Measurements from ENCODE around the gene PITX1. TPM values are rescaled to one million over a fixed set of nuclear protein-coding genes. Genes with fewer than 3 reads are reported as not detected.

PITX1 gene
- total RNA-seq, 1 donor from 2014 or later = 23.8 TPM

DNA sequence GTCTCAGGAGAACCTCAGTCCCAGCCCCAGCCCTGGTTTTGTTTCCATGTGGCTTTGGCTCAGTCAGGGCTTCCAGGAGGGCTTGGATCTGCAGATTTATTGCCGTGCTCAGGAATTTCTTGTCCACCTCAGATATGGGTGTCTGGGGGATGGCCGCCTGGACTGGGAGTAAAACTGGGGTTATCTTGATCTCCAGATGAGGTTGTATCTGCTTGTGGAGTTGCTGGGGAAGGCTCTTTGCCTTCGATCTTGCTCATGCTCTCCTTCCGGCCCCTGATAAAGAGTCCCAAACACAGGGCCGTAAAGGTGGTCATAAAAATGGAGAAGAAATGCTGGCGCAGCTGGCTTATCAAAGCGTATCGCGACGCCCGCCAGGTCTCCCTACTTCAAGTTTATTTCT is 17.8 kb upstream of the PITX1 start:
- Histone ChIP-seq H3K4me1 (peaks cover 3 to 6% of the 10 kb centered on the region in 2 donors), H3K9me3 (no peaks in the 10 kb centered on the region), H3K27me3 (no peaks in the 10 kb centered on the region), H3K4me3 (no peak overlapping the region), H3K36me3 (no peaks in the 10 kb centered on the region), H3K27ac (no peak overlapping the region)
- intact Hi-C loops (cut with DNase I) = no loop called here
- DNase-seq (ENCODE audit: low spot score in 2 of 2) = no peak
- TF ChIP-seq, protein P1, sequence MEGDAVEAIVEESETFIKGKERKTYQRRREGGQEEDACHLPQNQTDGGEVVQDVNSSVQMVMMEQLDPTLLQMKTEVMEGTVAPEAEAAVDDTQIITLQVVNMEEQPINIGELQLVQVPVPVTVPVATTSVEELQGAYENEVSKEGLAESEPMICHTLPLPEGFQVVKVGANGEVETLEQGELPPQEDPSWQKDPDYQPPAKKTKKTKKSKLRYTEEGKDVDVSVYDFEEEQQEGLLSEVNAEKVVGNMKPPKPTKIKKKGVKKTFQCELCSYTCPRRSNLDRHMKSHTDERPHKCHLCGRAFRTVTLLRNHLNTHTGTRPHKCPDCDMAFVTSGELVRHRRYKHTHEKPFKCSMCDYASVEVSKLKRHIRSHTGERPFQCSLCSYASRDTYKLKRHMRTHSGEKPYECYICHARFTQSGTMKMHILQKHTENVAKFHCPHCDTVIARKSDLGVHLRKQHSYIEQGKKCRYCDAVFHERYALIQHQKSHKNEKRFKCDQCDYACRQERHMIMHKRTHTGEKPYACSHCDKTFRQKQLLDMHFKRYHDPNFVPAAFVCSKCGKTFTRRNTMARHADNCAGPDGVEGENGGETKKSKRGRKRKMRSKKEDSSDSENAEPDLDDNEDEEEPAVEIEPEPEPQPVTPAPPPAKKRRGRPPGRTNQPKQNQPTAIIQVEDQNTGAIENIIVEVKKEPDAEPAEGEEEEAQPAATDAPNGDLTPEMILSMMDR (IDR thresholded peaks at IDR 0.05) = no peak

DNA sequence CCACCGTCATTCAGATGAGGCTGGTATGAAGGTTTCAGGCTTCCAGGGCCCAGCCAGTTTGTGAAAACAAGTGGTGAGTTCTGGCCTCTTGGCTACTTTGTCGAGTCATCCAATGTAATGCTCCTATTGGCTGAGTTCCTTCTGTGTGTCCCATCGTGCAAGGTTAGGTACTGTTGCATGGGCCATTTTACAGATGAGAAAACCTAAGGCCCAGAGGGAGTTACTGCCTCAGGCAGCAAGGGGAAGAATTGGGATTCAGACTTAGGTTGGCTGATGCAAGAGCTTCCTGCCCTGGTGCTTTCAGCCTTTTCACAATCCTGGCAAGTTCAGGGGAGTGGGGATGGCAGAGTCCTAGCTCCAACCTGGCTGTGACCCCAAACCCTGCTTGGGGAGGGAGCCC is 17.4 kb upstream of the PITX1 start:
- Histone ChIP-seq H3K27me3 (no peaks in the 10 kb centered on the region), H3K27ac (no peak overlapping the region), H3K4me1 (peaks cover 3 to 6% of the 10 kb centered on the region in 2 donors), H3K36me3 (no peaks in the 10 kb centered on the region), H3K9me3 (no peaks in the 10 kb centered on the region), H3K4me3 (no peak overlapping the region)
- intact Hi-C loops (cut with DNase I) = no loop called here
- TF ChIP-seq, protein P1 (IDR thresholded peaks at IDR 0.05) = no peak
- no peak for DNase-seq (ENCODE audit: low spot score in 2 of 2)

DNA sequence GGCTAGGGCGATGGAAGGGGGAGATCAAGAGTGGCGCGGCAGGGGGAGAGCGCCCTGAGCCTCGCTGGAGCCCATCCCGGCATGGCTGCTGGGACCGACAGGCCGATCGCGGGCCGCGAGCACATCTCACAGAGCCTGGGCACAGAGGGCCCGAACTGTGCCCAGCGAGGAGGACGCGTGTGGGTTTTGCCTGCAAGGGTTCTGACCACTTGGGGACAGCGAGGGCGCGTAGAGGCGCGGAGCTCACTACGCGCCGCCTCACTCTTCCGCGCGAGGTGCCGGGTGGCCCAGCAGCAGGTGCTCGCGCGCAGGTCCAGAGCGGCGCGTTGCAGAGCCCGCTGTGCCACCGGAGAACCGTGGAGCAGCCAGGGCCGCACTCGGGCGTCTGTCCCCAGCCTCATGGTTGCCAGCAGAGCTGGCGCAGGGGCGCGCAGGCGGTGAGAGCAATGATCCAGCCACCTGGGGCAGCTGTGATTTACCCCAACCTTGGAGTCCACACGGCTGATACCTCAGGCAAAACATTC is 16.3 kb upstream of the PITX1 start:
- Histone ChIP-seq H3K27ac (no peak overlapping the region), H3K36me3 (no peaks in the 10 kb centered on the region), H3K4me3 (no peak overlapping the region), H3K4me1 (no peaks in the 10 kb centered on the region), H3K9me3 (no peaks in the 10 kb centered on the region), H3K27me3 (no peaks in the 10 kb centered on the region)
- intact Hi-C loops (cut with DNase I) = no loop called here
- no peak for DNase-seq (ENCODE audit: low spot score in 2 of 2)
- TF ChIP-seq, protein P1 (IDR thresholded peaks at IDR 0.05) = no peak

DNA sequence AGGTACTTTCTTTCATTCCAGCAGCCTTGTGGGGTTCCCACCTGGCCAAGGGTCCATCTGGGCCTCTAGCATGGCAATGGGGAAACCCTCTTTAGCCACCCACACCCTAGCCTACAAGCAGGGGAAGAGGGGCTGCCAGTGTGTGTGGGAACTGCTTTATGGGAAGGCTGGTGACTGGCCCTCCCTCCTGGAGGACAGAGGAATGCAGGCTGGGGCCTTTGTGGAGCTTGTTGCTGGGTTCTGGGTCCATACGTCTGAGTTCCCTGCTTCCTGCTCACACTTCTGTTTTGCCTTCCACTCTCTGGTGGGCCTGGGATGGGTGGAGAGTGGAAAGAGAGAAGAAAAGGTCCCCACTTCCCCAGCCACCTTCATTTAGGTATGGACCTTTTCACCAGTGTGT is 14.9 kb upstream of the PITX1 start:
- Histone ChIP-seq H3K27me3 (no peaks in the 10 kb centered on the region), H3K27ac (no peak overlapping the region), H3K9me3 (no peaks in the 10 kb centered on the region), H3K4me3 (no peak overlapping the region), H3K36me3 (no peaks in the 10 kb centered on the region), H3K4me1 (no peaks in the 10 kb centered on the region)
- intact Hi-C loops (cut with DNase I) = no loop called here
- no peak for DNase-seq (ENCODE audit: low spot score in 2 of 2)
- TF ChIP-seq, protein P1 (IDR thresholded peaks at IDR 0.05) = no peak

DNA sequence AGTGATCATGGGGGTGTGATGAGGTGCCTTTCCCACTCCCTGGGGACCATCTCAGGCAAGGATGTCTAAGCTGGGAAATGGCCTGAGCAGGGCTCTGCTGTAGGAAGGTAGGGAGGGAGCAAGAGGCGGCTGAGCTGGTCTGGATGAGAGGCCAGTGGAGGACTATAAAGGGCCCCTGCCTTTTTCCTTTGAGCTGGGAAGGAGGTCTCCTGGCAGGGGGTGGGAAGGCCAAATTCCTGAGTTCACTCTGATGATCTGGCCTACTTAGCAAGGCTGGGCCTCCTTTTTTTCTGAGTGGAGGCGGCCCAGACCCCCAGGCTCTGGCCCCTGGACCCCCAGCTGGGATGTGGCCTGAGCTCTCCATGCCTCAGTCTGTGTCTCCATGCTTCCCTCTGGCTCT is 14.3 kb upstream of the PITX1 start:
- TF ChIP-seq, protein P1 (IDR thresholded peaks at IDR 0.05) = no peak
- no peak overlapping the region for H3K4me3 ChIP-seq
- intact Hi-C loops (cut with DNase I) = no loop called here
- H3K27ac ChIP-seq = no peak overlapping the region
- H3K9me3 ChIP-seq = no peaks in the 10 kb centered on the region
- no peaks in the 10 kb centered on the region for H3K27me3 ChIP-seq
- H3K4me1 ChIP-seq = no peaks in the 10 kb centered on the region
- H3K36me3 ChIP-seq = no peaks in the 10 kb centered on the region
- DNase-seq (ENCODE audit: low spot score in 2 of 2) = no peak

DNA sequence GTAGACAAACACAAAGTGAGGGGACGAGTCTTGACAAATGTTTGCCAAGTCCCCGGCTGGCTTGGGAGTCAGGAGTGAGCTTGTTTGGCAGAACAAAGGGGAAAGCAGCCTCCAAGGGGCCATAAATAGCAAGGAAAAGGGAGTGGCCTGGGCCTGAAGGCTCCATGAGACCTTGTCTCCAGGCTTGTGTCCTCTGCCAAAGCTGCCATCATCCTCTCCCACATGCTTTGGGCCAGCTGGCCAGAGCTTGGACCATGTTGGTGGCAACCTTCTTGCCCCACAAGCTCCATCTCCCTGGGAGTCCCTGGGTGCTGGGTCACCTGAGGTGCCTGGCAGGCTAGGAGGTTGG is 13.3 kb upstream of the PITX1 start:
- no peak for DNase-seq (ENCODE audit: low spot score in 2 of 2)
- intact Hi-C loops (cut with DNase I) = no loop called here
- no peak overlapping the region for H3K4me3 ChIP-seq

More for the DNA sequence above, 13.3 kb upstream of the PITX1 start:
- Histone ChIP-seq H3K27me3 (no peaks in the 10 kb centered on the region), H3K9me3 (no peaks in the 10 kb centered on the region), H3K36me3 (no peaks in the 10 kb centered on the region), H3K27ac (no peak overlapping the region), H3K4me1 (no peaks in the 10 kb centered on the region)
- TF ChIP-seq, protein P1 (IDR thresholded peaks at IDR 0.05) = no peak

Measured in ascending aorta (tissue), 2 donors.